ENCODE results near the gene HNRNPA0. TPM values are rescaled to one million over a fixed set of nuclear protein-coding genes. Genes with fewer than 3 reads are reported as not detected.

HNRNPA0 gene
- total and polyA plus RNA-seq, 8 donors: 1.2 to 29.7 (median 17.4) TPM

- 71 to 76% (median 74%) methylated on average over 7 of the region's 7 CpGs for WGBS, 5 donors
- Histone ChIP-seq H3K27ac (no peak overlapping the region), H3K4me1 (no peaks in the 10 kb centered on the region), H3K4me3 (no peak overlapping the region), H3K36me3 (no peaks in the 10 kb centered on the region), H3K27me3 (no peaks in the 10 kb centered on the region), H3K9me3 (no peaks in the 10 kb centered on the region)
- no peak for DNase-seq
- intact Hi-C loops (cut with DNase I; ENCODE audit: low total_unique reads): no loop called here
- TF ChIP-seq POLR2A (IDR thresholded peaks at IDR 0.05) (no peak), CTCF (IDR thresholded peaks at IDR 0.05) (no peak)
Observed at GRCh38 chr5:137760719-137761516, 6.8 kb upstream of the HNRNPA0 start.

- no peaks in the 10 kb centered on the region for H3K36me3 ChIP-seq
- 93 to 100% (median 97%) methylated on average over 4 of the region's 4 CpGs for WGBS, 5 donors
- TF ChIP-seq CTCF (IDR thresholded peaks at IDR 0.05) (no peak), POLR2A (IDR thresholded peaks at IDR 0.05) (no peak), EP300 (IDR thresholded peaks at IDR 0.05) (no peak), POLR2AphosphoS5 (IDR thresholded peaks at IDR 0.05) (no peak)
- H3K4me3 ChIP-seq: no peak overlapping the region
- intact Hi-C loops (cut with DNase I; ENCODE audit: low total_unique reads): no loop called here
- peaks cover 0 to 2% (median under 1%) of the 10 kb centered on the region in 4 donors for H3K4me1 ChIP-seq
- H3K27ac ChIP-seq: no peak overlapping the region
- DNase-seq: no peak
- no peaks in the 10 kb centered on the region for H3K27me3 ChIP-seq
- no peaks in the 10 kb centered on the region for H3K9me3 ChIP-seq
Observed at GRCh38 chr5:137760294-137760693, 6.1 kb upstream of the HNRNPA0 start.

GRCh38 chr5:137758715-137759306, 4.6 kb upstream of the HNRNPA0 start:
- Histone ChIP-seq H3K9me3 (no peaks in the 10 kb centered on the region), H3K4me3 (no peak overlapping the region), H3K4me1 (peaks cover 0 to 6% (median 3%) of the 10 kb centered on the region in 4 donors), H3K27me3 (no peaks in the 10 kb centered on the region), H3K27ac (no peak overlapping the region), H3K36me3 (no peaks in the 10 kb centered on the region)
- no peak for TF ChIP-seq POLR2A (IDR thresholded peaks at IDR 0.05)
- no peak for TF ChIP-seq EP300 (IDR thresholded peaks at IDR 0.05)
- TF ChIP-seq POLR2AphosphoS5 (IDR thresholded peaks at IDR 0.05): no peak
- no peak for TF ChIP-seq CTCF (IDR thresholded peaks at IDR 0.05)
- intact Hi-C loops (cut with DNase I; ENCODE audit: low total_unique reads): no loop called here
- DNase-seq: no peak
- WGBS, 5 donors: 60 to 68% (median 66%) methylated on average over 6 of the region's 6 CpGs

GRCh38 chr5:137758121-137758520, 4.0 kb upstream of the HNRNPA0 start:
- 59 to 75% (median 71%) methylated on average over 4 of the region's 4 CpGs for WGBS, 5 donors

More at GRCh38 chr5:137758121-137758520, 4.0 kb upstream of the HNRNPA0 start:
- intact Hi-C loops (cut with DNase I; ENCODE audit: low total_unique reads): no loop called here
- TF ChIP-seq POLR2AphosphoS5 (IDR thresholded peaks at IDR 0.05): no peak
- TF ChIP-seq EP300 (IDR thresholded peaks at IDR 0.05): no peak
- TF ChIP-seq CTCF (IDR thresholded peaks at IDR 0.05): no peak
- no peak for TF ChIP-seq POLR2A (IDR thresholded peaks at IDR 0.05)
- Histone ChIP-seq H3K9me3 (no peaks in the 10 kb centered on the region), H3K36me3 (no peaks in the 10 kb centered on the region), H3K4me3 (no peak overlapping the region), H3K27me3 (no peaks in the 10 kb centered on the region), H3K4me1 (peaks cover 0 to 6% (median 3%) of the 10 kb centered on the region in 4 donors), H3K27ac (no peak overlapping the region)
- DNase-seq: no peak
